Type B pancreatic cell (in vitro differentiated cells): ENCODE results near the gene DGLUCY. TPM values are rescaled to one million over a fixed set of nuclear protein-coding genes. Genes with fewer than 3 reads are reported as not detected.
A peak's percentile ranks its signal among the peaks of the same experiment; 100 is the strongest.

ENCODE experiments used
- DNase-seq: peaks from one replicate; pipeline ENCODE4 v3.0.0; 2021; ENCODE audit warnings: mixed read lengths; ENCODE audit not compliant: unreplicated experiment; ENCODE audit errors: extremely low spot score
- H3K27ac Mint-ChIP-seq: 2 replicates; pipeline ENCODE4 v1.8.0; 2021; ENCODE audit warnings: mild to moderate bottlenecking, mixed read lengths
- H3K27me3 Mint-ChIP-seq: 2 replicates; pipeline ENCODE4 v1.8.0; 2021; ENCODE audit warnings: mixed read lengths
- H3K36me3 Mint-ChIP-seq: 2 replicates; pipeline ENCODE4 v1.8.0; 2021; ENCODE audit warnings: mixed read lengths
- H3K4me1 Mint-ChIP-seq: one replicate; pipeline ENCODE4 v1.8.0; 2021; ENCODE audit warnings: mixed read lengths; ENCODE audit not compliant: unreplicated experiment
- H3K4me3 Mint-ChIP-seq: 2 replicates; pipeline ENCODE4 v1.8.0; 2021; ENCODE audit warnings: mild to moderate bottlenecking, mixed read lengths
- H3K9me3 Mint-ChIP-seq: 2 replicates; pipeline ENCODE4 v1.8.0; 2021; ENCODE audit warnings: mixed read lengths
- CTCF ChIP-seq: fragments of 200-600 bp; sonication (generic); conservative IDR thresholded peaks from 2 replicates; pipeline ENCODE4 v1.5.0; 2021; ENCODE audit warnings: antibody characterized with exemption, mild to moderate bottlenecking
- total RNA-seq: library from RNA; stranded (reverse); gene quantifications from 2 replicates; pipeline ENCODE4 v1.2.1, GENCODE V29; 2021; ENCODE audit warnings: low replicate concordance

The DGLUCY gene
- total RNA-seq, 1 donor from 2014 or later: 37.5 TPM

GRCh38 chr14:91138511-91139359, 24.9 kb downstream of the DGLUCY start:
- Mint-ChIP-seq H3K4me3 (no peak overlapping the region), H3K27ac (no peak overlapping the region), H3K36me3 (peaks cover 9% of the 10 kb centered on the region), H3K9me3 (no peaks in the 10 kb centered on the region), H3K4me1 (peaks cover 10% of the 10 kb centered on the region), H3K27me3 (no peaks in the 10 kb centered on the region)
- TF ChIP-seq CTCF: peak; percentile 61
- DNase-seq: no peak

GRCh38 chr14:91139776-91140175, 25.9 kb downstream of the DGLUCY start:
- H3K36me3 Mint-ChIP-seq: peaks cover 14% of the 10 kb centered on the region
- H3K9me3 Mint-ChIP-seq: no peaks in the 10 kb centered on the region
- H3K27me3 Mint-ChIP-seq: no peaks in the 10 kb centered on the region
- H3K4me1 Mint-ChIP-seq: peaks cover 21% of the 10 kb centered on the region
- H3K27ac Mint-ChIP-seq: peak overlapping the region; percentile 31
- no peak for DNase-seq
- TF ChIP-seq CTCF: no peak
- H3K4me3 Mint-ChIP-seq: no peak overlapping the region

DNA sequence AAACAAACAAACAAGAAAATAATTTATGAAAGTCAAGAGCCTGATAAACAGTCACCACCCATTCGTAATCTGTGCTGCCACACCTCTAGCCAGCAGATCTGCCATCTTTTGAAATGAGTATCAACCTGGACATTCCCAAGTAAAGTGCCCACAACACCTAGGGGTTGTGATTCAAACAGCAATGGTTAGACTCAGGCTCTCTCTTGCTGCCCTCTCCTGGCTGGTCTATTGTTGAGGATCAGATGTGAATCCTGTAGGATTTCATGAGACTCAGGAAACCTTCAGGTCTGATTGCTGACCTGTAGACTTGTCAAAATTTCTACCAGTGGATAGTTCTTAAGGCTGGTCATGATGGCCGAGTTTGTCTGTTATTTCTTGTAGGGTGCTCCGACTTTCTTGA, 26.8 kb downstream of the DGLUCY start:
- no peak for DNase-seq
- peak; percentile 64 for TF ChIP-seq CTCF
- no peaks in the 10 kb centered on the region for H3K9me3 Mint-ChIP-seq
- H3K36me3 Mint-ChIP-seq: peaks cover 14% of the 10 kb centered on the region
- H3K4me1 Mint-ChIP-seq: peaks cover 22% of the 10 kb centered on the region
- H3K4me3 Mint-ChIP-seq: no peak overlapping the region
- no peaks in the 10 kb centered on the region for H3K27me3 Mint-ChIP-seq
- no peak overlapping the region for H3K27ac Mint-ChIP-seq

- H3K27me3 Mint-ChIP-seq: no peaks in the 10 kb centered on the region
- TF ChIP-seq CTCF: no peak
- H3K27ac Mint-ChIP-seq: no peak overlapping the region
- no peak for DNase-seq
- H3K9me3 Mint-ChIP-seq: no peaks in the 10 kb centered on the region
- no peak overlapping the region for H3K4me3 Mint-ChIP-seq
- H3K36me3 Mint-ChIP-seq: peaks cover 14% of the 10 kb centered on the region
- peaks cover 22% of the 10 kb centered on the region for H3K4me1 Mint-ChIP-seq
These were observed 28.4 kb downstream of the DGLUCY start for GRCh38 chr14:91142214-91142668.

DNA sequence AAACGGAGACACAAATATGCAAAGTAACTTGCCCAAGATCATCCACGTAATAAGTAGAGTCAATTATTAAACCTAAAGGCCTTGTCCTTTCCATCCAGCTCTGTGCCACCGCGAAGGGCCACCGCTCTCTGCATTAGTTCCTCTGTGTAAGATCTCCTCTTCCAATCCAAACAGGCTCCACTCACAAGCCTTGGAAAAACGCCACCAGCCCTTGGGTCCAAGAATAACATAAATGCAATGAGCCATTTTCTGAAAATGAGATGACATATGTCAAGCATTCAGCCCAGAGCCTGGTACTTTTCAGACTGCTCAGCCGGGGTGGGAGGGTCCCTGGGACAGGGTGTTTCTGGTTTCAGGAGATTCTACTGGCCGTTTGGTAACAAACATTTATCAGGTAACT, 30.0 kb downstream of the DGLUCY start:
- no peak for TF ChIP-seq CTCF
- no peak for DNase-seq
- H3K36me3 Mint-ChIP-seq: peaks cover 18% of the 10 kb centered on the region
- no peak overlapping the region for H3K4me3 Mint-ChIP-seq
- peaks cover 22% of the 10 kb centered on the region for H3K4me1 Mint-ChIP-seq
- H3K27ac Mint-ChIP-seq: no peak overlapping the region
- H3K27me3 Mint-ChIP-seq: no peaks in the 10 kb centered on the region
- no peaks in the 10 kb centered on the region for H3K9me3 Mint-ChIP-seq
